Loucy (cell line): ENCODE results near the gene LRBA.

Source experiments
- CTCF ChIP-seq: fragments of 200-600 bp; sonication (generic); conservative IDR thresholded peaks from 2 replicates; pipeline ENCODE4 v1.5.1; 2014; ENCODE audit warnings: mild to moderate bottlenecking, antibody characterized with exemption, low read length
- EZH2phosphoT487 ChIP-seq: fragments of 200-600 bp; IDR thresholded peaks from 2 replicates; pipeline ENCODE4 v1.6.1; 2018; ENCODE audit warnings: antibody characterized with exemption, mild to moderate bottlenecking, moderate library complexity, borderline replicate concordance

- no peak for TF ChIP-seq CTCF
- no peak for TF ChIP-seq EZH2phosphoT487
Measured at GRCh38 chr4:150781191-150781590, 233.9 kb downstream of the LRBA start.
